Tibial nerve (tissue), 4 donors: Measurements from ENCODE around the gene LRRC28.

Experiments used
- EP300 ChIP-seq, 2 donors: sonication (generic); formaldehyde crosslinking; IDR thresholded peaks; one replicate each; pipeline ENCODE4 v1.6.1; 2017; ENCODE audit warnings: antibody characterized with exemption in 2 of 2, mild to moderate bottlenecking in 1 of 2
- POLR2A ChIP-seq, 2 donors: fragments of 450-650 bp; IDR thresholded peaks; one replicate each; pipeline ENCODE4 v1.6.1; 2017; ENCODE audit warnings: antibody characterized with exemption in 2 of 2, mild to moderate bottlenecking in 2 of 2, moderate library complexity in 2 of 2
- TF ChIP-seq, protein P1 (sequence below), 5 experiments: fragments of 200-600 bp in 3 of 5; fragments of 450-650 bp in 2 of 5; sonication (generic) in 3 of 5; IDR thresholded peaks; one replicate each; pipeline ENCODE4 v1.5.1; 2016 to 2019; ENCODE audit warnings: antibody characterized with exemption in 5 of 5, mild to moderate bottlenecking in 3 of 5, moderate library complexity in 2 of 5

- TF ChIP-seq, protein P1, sequence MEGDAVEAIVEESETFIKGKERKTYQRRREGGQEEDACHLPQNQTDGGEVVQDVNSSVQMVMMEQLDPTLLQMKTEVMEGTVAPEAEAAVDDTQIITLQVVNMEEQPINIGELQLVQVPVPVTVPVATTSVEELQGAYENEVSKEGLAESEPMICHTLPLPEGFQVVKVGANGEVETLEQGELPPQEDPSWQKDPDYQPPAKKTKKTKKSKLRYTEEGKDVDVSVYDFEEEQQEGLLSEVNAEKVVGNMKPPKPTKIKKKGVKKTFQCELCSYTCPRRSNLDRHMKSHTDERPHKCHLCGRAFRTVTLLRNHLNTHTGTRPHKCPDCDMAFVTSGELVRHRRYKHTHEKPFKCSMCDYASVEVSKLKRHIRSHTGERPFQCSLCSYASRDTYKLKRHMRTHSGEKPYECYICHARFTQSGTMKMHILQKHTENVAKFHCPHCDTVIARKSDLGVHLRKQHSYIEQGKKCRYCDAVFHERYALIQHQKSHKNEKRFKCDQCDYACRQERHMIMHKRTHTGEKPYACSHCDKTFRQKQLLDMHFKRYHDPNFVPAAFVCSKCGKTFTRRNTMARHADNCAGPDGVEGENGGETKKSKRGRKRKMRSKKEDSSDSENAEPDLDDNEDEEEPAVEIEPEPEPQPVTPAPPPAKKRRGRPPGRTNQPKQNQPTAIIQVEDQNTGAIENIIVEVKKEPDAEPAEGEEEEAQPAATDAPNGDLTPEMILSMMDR (IDR thresholded peaks at IDR 0.05) = no peak
- TF ChIP-seq EP300 (IDR thresholded peaks at IDR 0.05) = no peak
- no peak for TF ChIP-seq POLR2A (IDR thresholded peaks at IDR 0.05)
Measured at GRCh38 chr15:99210334-99210733, 40.9 kb upstream of the LRRC28 start.
